Endothelial cell of umbilical vein (primary cell): ENCODE data around the gene NEU3.

Source experiments
- CTCF ChIP-seq, 2 donors: IDR thresholded peaks; 1 replicate in 1 of 2; 2 replicates in 1 of 2; pipeline ENCODE4 v1.5.1; 2011; ENCODE audit warnings: low read length in 2 of 2, mild to moderate bottlenecking in 2 of 2, moderate library complexity in 2 of 2, control low read depth in 1 of 2, inconsistent platforms in 1 of 2, low read depth in 1 of 2; ENCODE audit not compliant: insufficient read depth in 1 of 2; ENCODE audit errors: extremely low read depth in 1 of 2
- EZH2 ChIP-seq: IDR thresholded peaks from 2 replicates; pipeline ENCODE4 v1.6.1; 2012; ENCODE audit warnings: borderline replicate concordance, low read depth, mild to moderate bottlenecking, moderate library complexity, low read length, inconsistent platforms; ENCODE audit not compliant: severe bottlenecking
- FOS ChIP-seq: IDR thresholded peaks from 2 replicates; pipeline ENCODE4 v1.6.1; 2011; ENCODE audit warnings: mild to moderate bottlenecking, low read length, moderate library complexity, borderline replicate concordance; ENCODE audit not compliant: insufficient read depth
- GATA2 ChIP-seq: IDR thresholded peaks from 2 replicates; pipeline ENCODE4 v1.7.0; 2011; ENCODE audit warnings: low read depth, mild to moderate bottlenecking, moderate library complexity, mixed read lengths, low read length; ENCODE audit not compliant: insufficient read length, insufficient read depth
- JUN ChIP-seq: IDR thresholded peaks from 2 replicates; pipeline ENCODE4 v1.6.1; 2011; ENCODE audit warnings: borderline replicate concordance, low read depth; ENCODE audit not compliant: insufficient read length, insufficient read depth
- MAX ChIP-seq: IDR thresholded peaks from 2 replicates; pipeline ENCODE4 v1.6.1; 2011; ENCODE audit not compliant: insufficient read depth, insufficient read length
- MYC ChIP-seq: IDR thresholded peaks from one replicate; pipeline ENCODE4 v1.6.1; 2011; ENCODE audit warnings: mild to moderate bottlenecking, low read depth, low read length
- POLR2A ChIP-seq: IDR thresholded peaks from 2 replicates; pipeline ENCODE4 v1.6.1; 2012; ENCODE audit warnings: low read depth, mild to moderate bottlenecking, control low read depth, low read length
- POLR2AphosphoS5 ChIP-seq: IDR thresholded peaks from 2 replicates; pipeline ENCODE4 v1.6.1; 2012; ENCODE audit warnings: low read depth, mild to moderate bottlenecking, control low read depth, low read length, moderate library complexity; ENCODE audit not compliant: insufficient read depth

GRCh38 chr11:75011357-75011756 is 22.6 kb downstream of the NEU3 start:
- TF ChIP-seq CTCF (IDR thresholded peaks at IDR 0.05; ENCODE audit: extremely low read depth in 1 of 2, insufficient read depth in 1 of 2, low read depth in 1 of 2, low read length in 2 of 2), result no peak
- no peak for TF ChIP-seq MYC
- TF ChIP-seq EZH2, result no peak
- TF ChIP-seq POLR2AphosphoS5, result no peak
- no peak for TF ChIP-seq POLR2A
- TF ChIP-seq FOS, result no peak
- TF ChIP-seq GATA2, result no peak
- no peak for TF ChIP-seq MAX
- TF ChIP-seq JUN, result no peak
